ENCODE results near the gene COL6A2. TPM values are rescaled to one million over a fixed set of nuclear protein-coding genes. Genes with fewer than 3 reads are reported as not detected.

COL6A2 gene
- total and polyA plus RNA-seq, 2 donors (not counting 1 experiment from before 2014, with no cell fraction given), result 1.2 to 2.1 TPM

DNA sequence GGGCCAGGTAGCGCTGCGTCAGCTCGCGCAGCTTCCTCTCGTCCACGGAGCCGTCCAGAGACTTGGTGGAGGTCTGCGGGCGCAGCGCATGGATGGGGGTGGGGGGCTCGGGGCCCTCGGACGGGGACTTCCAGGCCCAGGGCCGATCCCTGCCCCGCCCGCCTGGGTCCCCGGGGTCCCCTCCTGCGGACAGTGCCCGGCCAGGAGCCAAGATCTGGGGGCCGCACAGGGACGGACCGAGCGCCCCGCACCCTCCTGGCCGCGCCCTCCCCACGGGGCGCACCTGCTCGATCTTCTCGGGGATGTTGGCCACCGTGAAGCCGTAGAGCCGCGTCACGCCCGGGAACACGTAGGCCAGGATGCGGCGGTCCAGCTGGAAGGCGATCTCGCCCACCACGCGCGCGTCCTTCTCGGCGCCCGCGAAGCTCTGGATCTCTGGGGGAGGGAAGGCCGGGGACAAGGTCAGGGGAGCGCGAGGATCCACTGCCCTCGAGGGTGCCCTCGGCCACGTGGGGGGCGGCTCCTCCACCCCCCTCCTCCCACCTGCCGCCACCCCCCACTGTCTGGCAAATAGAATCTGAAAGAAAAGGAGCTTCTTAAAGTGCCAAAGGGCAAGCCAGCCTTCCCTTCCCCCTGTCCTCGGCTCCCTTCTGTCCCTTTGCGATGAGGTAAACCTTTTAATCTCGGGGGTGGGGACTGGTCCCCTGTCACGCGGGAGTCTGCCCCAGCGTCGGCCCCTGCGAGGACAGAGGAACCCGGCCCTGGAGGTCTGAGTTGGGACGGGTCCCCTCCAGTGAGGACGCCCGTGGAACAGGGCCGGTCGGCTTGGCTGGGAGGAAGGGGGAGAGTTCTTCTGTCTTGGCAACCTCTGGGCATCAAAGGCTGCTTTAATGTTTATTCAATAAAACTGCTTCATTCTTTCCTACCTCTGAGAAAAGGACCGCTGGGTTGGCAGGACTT lies 64.0 kb downstream of the COL6A2 start:
- H3K4me3 Mint-ChIP-seq, result no peak overlapping the region
- H4K20me1 ChIP-seq (ENCODE audit: control insufficient read depth, insufficient read depth, low read length, poor library complexity, severe bottlenecking), result no peaks in the 10 kb centered on the region
- TF ChIP-seq, protein P1, sequence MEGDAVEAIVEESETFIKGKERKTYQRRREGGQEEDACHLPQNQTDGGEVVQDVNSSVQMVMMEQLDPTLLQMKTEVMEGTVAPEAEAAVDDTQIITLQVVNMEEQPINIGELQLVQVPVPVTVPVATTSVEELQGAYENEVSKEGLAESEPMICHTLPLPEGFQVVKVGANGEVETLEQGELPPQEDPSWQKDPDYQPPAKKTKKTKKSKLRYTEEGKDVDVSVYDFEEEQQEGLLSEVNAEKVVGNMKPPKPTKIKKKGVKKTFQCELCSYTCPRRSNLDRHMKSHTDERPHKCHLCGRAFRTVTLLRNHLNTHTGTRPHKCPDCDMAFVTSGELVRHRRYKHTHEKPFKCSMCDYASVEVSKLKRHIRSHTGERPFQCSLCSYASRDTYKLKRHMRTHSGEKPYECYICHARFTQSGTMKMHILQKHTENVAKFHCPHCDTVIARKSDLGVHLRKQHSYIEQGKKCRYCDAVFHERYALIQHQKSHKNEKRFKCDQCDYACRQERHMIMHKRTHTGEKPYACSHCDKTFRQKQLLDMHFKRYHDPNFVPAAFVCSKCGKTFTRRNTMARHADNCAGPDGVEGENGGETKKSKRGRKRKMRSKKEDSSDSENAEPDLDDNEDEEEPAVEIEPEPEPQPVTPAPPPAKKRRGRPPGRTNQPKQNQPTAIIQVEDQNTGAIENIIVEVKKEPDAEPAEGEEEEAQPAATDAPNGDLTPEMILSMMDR (IDR thresholded peaks at IDR 0.05), result no peak
- no peak for TF ChIP-seq EZH2 (IDR thresholded peaks at IDR 0.05; ENCODE audit: borderline replicate concordance, insufficient read depth, low read depth, low read length, poor library complexity, severe bottlenecking)
- no peak for ATAC-seq (ENCODE audit: low read depth)
- CTCF ChIA-PET, result no interaction called here
- peak overlapping the region; percentile 38 for H3K4me2 ChIP-seq (replicated peaks; ENCODE audit: low read depth, low read length, poor library complexity, severe bottlenecking)
- H3K27ac ChIP-seq (ENCODE audit: low read length in 2 of 2), result no peak overlapping the region
- no peak for DNase-seq
- no peaks in the 10 kb centered on the region for H3K27me3 ChIP-seq (replicated peaks in 1 of 4; ENCODE audit: control extremely low read depth in 1 of 4, control insufficient read depth in 3 of 4, insufficient read depth in 4 of 4, low read length in 3 of 4)
- H3K79me2 ChIP-seq (ENCODE audit: control insufficient read depth, insufficient read depth, low read length), result no peaks in the 10 kb centered on the region
- H3K27ac Mint-ChIP-seq, result no peak overlapping the region
- H3K9ac ChIP-seq (ENCODE audit: low read length), result no peak overlapping the region
- 89% methylated on average over 49 of the region's 72 CpGs for WGBS (ENCODE audit: insufficient coverage)
- peaks cover 0 to 12% (median 0%) of the 10 kb centered on the region in 3 donors for H3K9me3 ChIP-seq (ENCODE audit: control extremely low read depth in 1 of 3, control insufficient read depth in 2 of 3, insufficient read depth in 1 of 3, low read length in 2 of 3)
- H3K27me3 Mint-ChIP-seq, result no peaks in the 10 kb centered on the region
- no peaks in the 10 kb centered on the region for H3K9me3 Mint-ChIP-seq (ENCODE audit: insufficient read depth)
- intact Hi-C loops (cut with micrococcal nuclease), result no loop called here
- POLR2A ChIA-PET, result no interaction called here
- H3K36me3 ChIP-seq (replicated peaks in 1 of 2; ENCODE audit: control extremely low read depth in 1 of 2, control insufficient read depth in 1 of 2, extremely low read depth in 1 of 2, insufficient read depth in 2 of 2, low read length in 1 of 2), result no peaks in the 10 kb centered on the region
- no peak overlapping the region for H2AFZ ChIP-seq (ENCODE audit: insufficient read depth, low read depth, low read length, poor library complexity, severe bottlenecking)
- H3K4me1 Mint-ChIP-seq, result no peaks in the 10 kb centered on the region
- no peaks in the 10 kb centered on the region for H3K4me1 ChIP-seq (ENCODE audit: control insufficient read depth in 2 of 2, insufficient read depth in 2 of 2, low read length in 2 of 2)
- no peak overlapping the region for H3K4me3 ChIP-seq (ENCODE audit: control extremely low read depth in 1 of 5, extremely low read depth in 1 of 5, insufficient read depth in 1 of 5, low read depth in 2 of 5, low read length in 4 of 5)

- H3K27ac ChIP-seq (ENCODE audit: low read length in 2 of 2), result no peak overlapping the region
- H3K4me3 Mint-ChIP-seq, result no peak overlapping the region
- no peak overlapping the region for H2AFZ ChIP-seq (ENCODE audit: insufficient read depth, low read depth, low read length, poor library complexity, severe bottlenecking)
- no peak overlapping the region for H3K4me2 ChIP-seq (replicated peaks; ENCODE audit: low read depth, low read length, poor library complexity, severe bottlenecking)
- H3K4me1 Mint-ChIP-seq, result no peaks in the 10 kb centered on the region
- H4K20me1 ChIP-seq (ENCODE audit: control insufficient read depth, insufficient read depth, low read length, poor library complexity, severe bottlenecking), result no peaks in the 10 kb centered on the region
- 100% methylated on average over 1 of the region's 4 CpGs for WGBS (ENCODE audit: insufficient coverage)
- no peaks in the 10 kb centered on the region for H3K27me3 ChIP-seq (replicated peaks in 1 of 4; ENCODE audit: control extremely low read depth in 1 of 4, control insufficient read depth in 3 of 4, insufficient read depth in 4 of 4, low read length in 3 of 4)
- ATAC-seq (ENCODE audit: low read depth) (no peak), DNase-seq (no peak)
- no peaks in the 10 kb centered on the region for H3K9me3 Mint-ChIP-seq (ENCODE audit: insufficient read depth)
- POLR2A ChIA-PET, result no interaction called here
- intact Hi-C loops (cut with micrococcal nuclease), result no loop called here
- CTCF ChIA-PET, result no interaction called here
- no peak overlapping the region for H3K27ac Mint-ChIP-seq
- H3K79me2 ChIP-seq (ENCODE audit: control insufficient read depth, insufficient read depth, low read length), result no peaks in the 10 kb centered on the region
- no peak overlapping the region for H3K4me3 ChIP-seq (ENCODE audit: control extremely low read depth in 1 of 5, extremely low read depth in 1 of 5, insufficient read depth in 1 of 5, low read depth in 2 of 5, low read length in 4 of 5)
- no peaks in the 10 kb centered on the region for H3K36me3 ChIP-seq (replicated peaks in 1 of 2; ENCODE audit: control extremely low read depth in 1 of 2, control insufficient read depth in 1 of 2, extremely low read depth in 1 of 2, insufficient read depth in 2 of 2, low read length in 1 of 2)
- peaks cover 0 to 12% (median 0%) of the 10 kb centered on the region in 3 donors for H3K9me3 ChIP-seq (ENCODE audit: control extremely low read depth in 1 of 3, control insufficient read depth in 2 of 3, insufficient read depth in 1 of 3, low read length in 2 of 3)
- H3K27me3 Mint-ChIP-seq, result no peaks in the 10 kb centered on the region
- H3K9ac ChIP-seq (ENCODE audit: low read length), result no peak overlapping the region
- TF ChIP-seq, protein P1 (IDR thresholded peaks at IDR 0.05), result no peak
- no peak for TF ChIP-seq EZH2 (IDR thresholded peaks at IDR 0.05; ENCODE audit: borderline replicate concordance, insufficient read depth, low read depth, low read length, poor library complexity, severe bottlenecking)
- no peaks in the 10 kb centered on the region for H3K4me1 ChIP-seq (ENCODE audit: control insufficient read depth in 2 of 2, insufficient read depth in 2 of 2, low read length in 2 of 2)
These were observed 65.5 kb downstream of the COL6A2 start for GRCh38 chr21:46163380-46163779.

All from B cell (primary cell).